ENCODE data around the gene SNX4.

DNA sequence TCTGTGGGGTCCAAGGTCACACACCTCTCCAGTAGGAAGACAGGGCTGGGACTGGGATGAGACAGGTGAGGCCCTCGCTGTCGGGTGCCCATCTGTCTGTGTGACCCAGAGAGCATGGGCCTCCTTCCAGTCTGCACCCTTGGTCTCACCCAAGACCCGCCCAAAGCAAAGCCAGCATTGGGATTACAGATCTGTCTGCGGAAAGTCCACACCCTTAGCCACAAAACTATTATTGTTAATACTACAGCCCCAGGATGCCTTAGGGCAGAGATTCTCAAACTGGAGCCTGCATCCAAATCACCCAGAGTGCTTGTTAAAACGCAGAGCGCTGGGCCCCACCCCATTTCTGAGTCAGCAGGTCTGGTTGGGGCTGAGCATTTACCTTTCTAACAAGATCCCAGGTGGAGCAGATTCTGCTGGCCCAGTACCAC is 86.4 kb downstream of the SNX4 start:
- TF ChIP-seq, protein P1, sequence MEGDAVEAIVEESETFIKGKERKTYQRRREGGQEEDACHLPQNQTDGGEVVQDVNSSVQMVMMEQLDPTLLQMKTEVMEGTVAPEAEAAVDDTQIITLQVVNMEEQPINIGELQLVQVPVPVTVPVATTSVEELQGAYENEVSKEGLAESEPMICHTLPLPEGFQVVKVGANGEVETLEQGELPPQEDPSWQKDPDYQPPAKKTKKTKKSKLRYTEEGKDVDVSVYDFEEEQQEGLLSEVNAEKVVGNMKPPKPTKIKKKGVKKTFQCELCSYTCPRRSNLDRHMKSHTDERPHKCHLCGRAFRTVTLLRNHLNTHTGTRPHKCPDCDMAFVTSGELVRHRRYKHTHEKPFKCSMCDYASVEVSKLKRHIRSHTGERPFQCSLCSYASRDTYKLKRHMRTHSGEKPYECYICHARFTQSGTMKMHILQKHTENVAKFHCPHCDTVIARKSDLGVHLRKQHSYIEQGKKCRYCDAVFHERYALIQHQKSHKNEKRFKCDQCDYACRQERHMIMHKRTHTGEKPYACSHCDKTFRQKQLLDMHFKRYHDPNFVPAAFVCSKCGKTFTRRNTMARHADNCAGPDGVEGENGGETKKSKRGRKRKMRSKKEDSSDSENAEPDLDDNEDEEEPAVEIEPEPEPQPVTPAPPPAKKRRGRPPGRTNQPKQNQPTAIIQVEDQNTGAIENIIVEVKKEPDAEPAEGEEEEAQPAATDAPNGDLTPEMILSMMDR (IDR thresholded peaks at IDR 0.05; ENCODE audit: low read length), result no peak
- no peak for TF ChIP-seq EZH2 (IDR thresholded peaks at IDR 0.05; ENCODE audit: borderline replicate concordance, low read length)
